Central memory CD8-positive, alpha-beta T cell (primary cell): Measurements from ENCODE around the gene CXCR5.

ENCODE experiments used
- ATAC-seq: fragments of 150-1000 bp; cut with Tn5 transposase; replicated peaks from 2 replicates; pipeline ENCODE4 v1.10.0; 2022; ENCODE audit warnings: mild to moderate bottlenecking, moderate FRiP score, moderate number of reproducible peaks; ENCODE audit not compliant: poor library complexity, severe bottlenecking; ENCODE audit errors: extremely low read depth
- DNase-seq, 2 donors: peaks; one replicate each; pipeline ENCODE4 v3.0.0; 2021; ENCODE audit warnings: low spot score in 2 of 2
- H3K27ac Mint-ChIP-seq: one replicate; pipeline ENCODE4 v1.8.0; 2022; ENCODE audit warnings: low read depth, mild to moderate bottlenecking, moderate library complexity, mixed read lengths
- H3K27me3 Mint-ChIP-seq: one replicate; pipeline ENCODE4 v1.8.0; 2022; ENCODE audit warnings: mixed read lengths
- H3K36me3 Mint-ChIP-seq: one replicate; pipeline ENCODE4 v1.8.0; 2022; ENCODE audit warnings: mild to moderate bottlenecking, moderate library complexity, mixed read lengths; ENCODE audit not compliant: insufficient read depth
- H3K4me1 Mint-ChIP-seq: one replicate; pipeline ENCODE4 v1.8.0; 2022; ENCODE audit warnings: mixed read lengths
- H3K4me3 Mint-ChIP-seq: one replicate; pipeline ENCODE4 v1.8.0; 2022; ENCODE audit warnings: mild to moderate bottlenecking, moderate library complexity, mixed read lengths
- H3K9me3 Mint-ChIP-seq: one replicate; pipeline ENCODE4 v1.8.0; 2022; ENCODE audit warnings: mixed read lengths

CXCR5 gene

GRCh38 chr11:118882491-118882890, 1.2 kb upstream of the CXCR5 start:
- Mint-ChIP-seq H3K36me3 (peaks cover 21% of the 10 kb centered on the region), H3K27me3 (no peaks in the 10 kb centered on the region), H3K4me1 (peaks cover 69% of the 10 kb centered on the region), H3K27ac (peak overlapping the region; percentile 88), H3K4me3 (peak overlapping the region; percentile 89), H3K9me3 (no peaks in the 10 kb centered on the region)
- ATAC-seq (no peak), DNase-seq (no peak)

GRCh38 chr11:118883004-118883367, 706 bp upstream of the CXCR5 start:
- no peak for ATAC-seq

DNA sequence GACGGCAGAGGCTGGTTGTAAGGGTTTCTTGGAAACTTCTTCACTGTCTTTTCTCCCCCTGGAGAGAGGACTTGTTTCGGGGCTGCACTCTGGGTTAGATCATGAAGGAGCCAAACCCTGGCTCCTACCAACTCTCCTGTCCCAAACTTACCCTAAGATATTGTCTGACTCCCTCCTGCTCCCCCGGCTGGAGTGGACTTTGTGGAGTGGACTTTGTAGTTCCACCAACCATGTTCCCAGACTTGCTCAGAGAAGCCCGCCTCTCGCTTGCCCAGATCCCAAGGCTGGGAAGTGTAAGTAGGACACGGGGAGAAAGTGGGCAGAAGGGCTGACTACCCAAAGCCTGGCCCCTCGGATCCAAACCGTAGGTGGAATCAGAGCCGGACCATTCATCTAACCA, 1.2 kb downstream of the CXCR5 start:
- ATAC-seq (no peak), DNase-seq (no peak)
- Mint-ChIP-seq H3K4me3 (peak overlapping the region; percentile 89), H3K36me3 (peaks cover 23% of the 10 kb centered on the region), H3K27me3 (no peaks in the 10 kb centered on the region), H3K27ac (peak overlapping the region; percentile 88), H3K4me1 (peaks cover 82% of the 10 kb centered on the region), H3K9me3 (no peaks in the 10 kb centered on the region)

More at GRCh38 chr11:118883004-118883367, 706 bp upstream of the CXCR5 start:
- no peaks in the 10 kb centered on the region for H3K27me3 Mint-ChIP-seq
- peaks cover 69% of the 10 kb centered on the region for H3K4me1 Mint-ChIP-seq
- peak overlapping the region; percentile 88 for H3K27ac Mint-ChIP-seq
- peak overlapping the region; percentile 89 for H3K4me3 Mint-ChIP-seq
- DNase-seq: no peak
- H3K36me3 Mint-ChIP-seq: peaks cover 23% of the 10 kb centered on the region
- H3K9me3 Mint-ChIP-seq: no peaks in the 10 kb centered on the region

DNA sequence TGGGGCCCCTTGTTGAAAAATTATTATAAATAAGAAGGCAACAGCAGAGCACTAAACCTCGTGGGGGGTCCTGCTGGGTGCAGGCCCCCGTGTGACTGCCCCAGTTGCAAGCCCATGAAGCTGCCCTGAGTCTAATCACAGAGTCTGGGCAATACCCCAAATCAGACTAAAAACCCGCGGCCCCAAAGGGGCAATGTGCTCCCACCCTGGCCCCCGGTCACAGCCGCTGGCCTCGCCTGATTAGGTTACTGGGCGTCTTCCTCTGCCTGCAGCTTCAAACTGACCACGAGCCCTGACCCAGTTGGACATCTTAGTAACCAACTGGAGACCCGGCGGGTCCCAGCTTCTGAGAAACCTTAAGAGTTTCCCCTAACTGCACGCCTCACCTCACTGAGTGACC, 1.6 kb downstream of the CXCR5 start:
- Mint-ChIP-seq H3K4me3 (peak overlapping the region; percentile 89), H3K9me3 (no peaks in the 10 kb centered on the region), H3K4me1 (peaks cover 83% of the 10 kb centered on the region), H3K27me3 (no peaks in the 10 kb centered on the region), H3K36me3 (peaks cover 24% of the 10 kb centered on the region), H3K27ac (peak overlapping the region; percentile 88)
- ATAC-seq (no peak), DNase-seq (no peak)

DNA sequence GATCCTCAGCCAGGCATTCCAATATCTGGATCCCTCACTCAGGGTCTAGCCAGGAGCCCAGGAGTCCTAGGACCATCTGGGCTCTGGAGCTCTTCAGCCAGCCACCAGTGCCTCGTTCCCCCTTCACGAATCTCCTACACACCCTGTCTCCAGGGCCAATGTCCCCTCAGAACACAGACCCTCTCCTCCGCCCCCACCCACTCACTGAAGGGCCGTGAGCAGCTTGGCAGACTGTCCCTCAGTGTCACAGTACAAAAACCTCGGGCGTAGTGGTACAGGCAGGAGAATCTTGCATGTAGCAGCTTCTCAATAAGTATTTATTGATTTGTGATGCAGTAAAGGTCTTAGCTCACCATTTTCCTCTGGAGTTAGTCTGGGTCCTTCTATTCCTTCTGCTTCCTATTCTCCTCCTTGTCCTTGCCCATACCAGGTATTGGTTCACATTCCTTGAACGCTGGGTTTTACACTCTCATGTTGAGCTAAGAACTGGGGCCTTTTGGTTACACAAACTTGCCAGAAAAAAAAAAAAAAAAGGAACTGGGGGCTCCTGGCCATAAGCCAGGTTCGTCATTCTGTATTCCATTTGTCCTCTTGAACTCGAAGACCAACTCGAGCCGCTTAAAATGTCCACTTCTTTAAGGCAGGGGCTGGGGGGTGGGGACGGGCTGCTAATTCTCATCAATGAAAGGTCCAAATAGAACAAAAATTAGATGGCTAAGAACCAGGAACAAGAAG, 2.3 kb downstream of the CXCR5 start:
- H3K4me3 Mint-ChIP-seq: peak overlapping the region; percentile 89
- H3K27me3 Mint-ChIP-seq: no peaks in the 10 kb centered on the region
- H3K4me1 Mint-ChIP-seq: peaks cover 85% of the 10 kb centered on the region
- DNase-seq (no peak), ATAC-seq (no peak)
- H3K27ac Mint-ChIP-seq: peak overlapping the region; percentile 88
- peaks cover 23% of the 10 kb centered on the region for H3K36me3 Mint-ChIP-seq
- H3K9me3 Mint-ChIP-seq: no peaks in the 10 kb centered on the region

GRCh38 chr11:118886681-118887111, 3.0 kb downstream of the CXCR5 start:
- no peaks in the 10 kb centered on the region for H3K9me3 Mint-ChIP-seq
- peaks cover 27% of the 10 kb centered on the region for H3K36me3 Mint-ChIP-seq
- DNase-seq (no peak), ATAC-seq (no peak)
- no peaks in the 10 kb centered on the region for H3K27me3 Mint-ChIP-seq
- H3K4me3 Mint-ChIP-seq: peak overlapping the region; percentile 89
- peak overlapping the region; percentile 88 for H3K27ac Mint-ChIP-seq
- peaks cover 81% of the 10 kb centered on the region for H3K4me1 Mint-ChIP-seq

GRCh38 chr11:118887206-118887605, 3.5 kb downstream of the CXCR5 start:
- Mint-ChIP-seq H3K27me3 (no peaks in the 10 kb centered on the region), H3K4me1 (peaks cover 85% of the 10 kb centered on the region), H3K4me3 (peak overlapping the region; percentile 89), H3K27ac (peak overlapping the region; percentile 88), H3K9me3 (no peaks in the 10 kb centered on the region), H3K36me3 (peaks cover 29% of the 10 kb centered on the region)
- DNase-seq: no peak
- ATAC-seq: no peak

GRCh38 chr11:118888398-118888797, 4.7 kb downstream of the CXCR5 start:
- peaks cover 33% of the 10 kb centered on the region for H3K36me3 Mint-ChIP-seq
- peaks cover 85% of the 10 kb centered on the region for H3K4me1 Mint-ChIP-seq
- H3K4me3 Mint-ChIP-seq: peak overlapping the region; percentile 89
- H3K9me3 Mint-ChIP-seq: no peaks in the 10 kb centered on the region
- H3K27me3 Mint-ChIP-seq: no peaks in the 10 kb centered on the region
- peak overlapping the region; percentile 88 for H3K27ac Mint-ChIP-seq
- ATAC-seq (no peak), DNase-seq (no peak)

GRCh38 chr11:118889797-118890196, 6.1 kb downstream of the CXCR5 start:
- Mint-ChIP-seq H3K27me3 (no peaks in the 10 kb centered on the region), H3K27ac (peak overlapping the region; percentile 88), H3K9me3 (no peaks in the 10 kb centered on the region), H3K36me3 (peaks cover 38% of the 10 kb centered on the region), H3K4me1 (peaks cover 86% of the 10 kb centered on the region), H3K4me3 (peak overlapping the region; percentile 89)
- ATAC-seq: no peak
- no peak for DNase-seq

GRCh38 chr11:118892514-118892913, 8.8 kb downstream of the CXCR5 start:
- H3K4me3 Mint-ChIP-seq: peak overlapping the region; percentile 89
- no peaks in the 10 kb centered on the region for H3K9me3 Mint-ChIP-seq
- peak overlapping the region; percentile 81 for H3K27ac Mint-ChIP-seq
- H3K36me3 Mint-ChIP-seq: peaks cover 47% of the 10 kb centered on the region
- peak; percentile 63 for ATAC-seq
- H3K27me3 Mint-ChIP-seq: no peaks in the 10 kb centered on the region
- no peak for DNase-seq
- peaks cover 94% of the 10 kb centered on the region for H3K4me1 Mint-ChIP-seq

- Mint-ChIP-seq H3K4me1 (peaks cover 94% of the 10 kb centered on the region), H3K4me3 (peak overlapping the region; percentile 89), H3K27ac (peak overlapping the region; percentile 81), H3K36me3 (peaks cover 49% of the 10 kb centered on the region), H3K9me3 (no peaks in the 10 kb centered on the region), H3K27me3 (no peaks in the 10 kb centered on the region)
- ATAC-seq (no peak), DNase-seq (no peak)
Observed at GRCh38 chr11:118892964-118893363, 9.3 kb downstream of the CXCR5 start.

DNA sequence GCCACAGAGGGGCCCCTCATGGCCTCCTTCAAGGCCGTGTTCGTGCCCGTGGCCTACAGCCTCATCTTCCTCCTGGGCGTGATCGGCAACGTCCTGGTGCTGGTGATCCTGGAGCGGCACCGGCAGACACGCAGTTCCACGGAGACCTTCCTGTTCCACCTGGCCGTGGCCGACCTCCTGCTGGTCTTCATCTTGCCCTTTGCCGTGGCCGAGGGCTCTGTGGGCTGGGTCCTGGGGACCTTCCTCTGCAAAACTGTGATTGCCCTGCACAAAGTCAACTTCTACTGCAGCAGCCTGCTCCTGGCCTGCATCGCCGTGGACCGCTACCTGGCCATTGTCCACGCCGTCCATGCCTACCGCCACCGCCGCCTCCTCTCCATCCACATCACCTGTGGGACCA, 10.0 kb downstream of the CXCR5 start:
- Mint-ChIP-seq H3K4me1 (peaks cover 87% of the 10 kb centered on the region), H3K36me3 (peaks cover 52% of the 10 kb centered on the region), H3K9me3 (no peaks in the 10 kb centered on the region), H3K4me3 (peak overlapping the region; percentile 89), H3K27ac (peak overlapping the region; percentile 97), H3K27me3 (no peaks in the 10 kb centered on the region)
- DNase-seq (no peak), ATAC-seq (no peak)

GRCh38 chr11:118894192-118894591, 10.5 kb downstream of the CXCR5 start:
- H3K9me3 Mint-ChIP-seq: no peaks in the 10 kb centered on the region
- no peak for ATAC-seq
- peaks cover 55% of the 10 kb centered on the region for H3K36me3 Mint-ChIP-seq
- H3K27me3 Mint-ChIP-seq: no peaks in the 10 kb centered on the region
- no peak for DNase-seq
- H3K4me3 Mint-ChIP-seq: peak overlapping the region; percentile 89
- peaks cover 82% of the 10 kb centered on the region for H3K4me1 Mint-ChIP-seq
- peak overlapping the region; percentile 97 for H3K27ac Mint-ChIP-seq
